DOHH2 (cell line): ENCODE results near the gene PPHLN1.

Experiments
- H3F3A ChIP-seq: fragments of 200-600 bp; sonication (generic), shearing (Covaris generic); 2 replicates; pipeline ENCODE4 v1.6.0; 2016; ENCODE audit warnings: antibody characterized with exemption, mild to moderate bottlenecking; ENCODE audit not compliant: control insufficient read depth, insufficient read depth
- H3K27ac ChIP-seq: fragments of 200-600 bp; sonication (generic); 2 replicates; pipeline ENCODE4 v1.5.1; 2014; ENCODE audit warnings: low read depth, mild to moderate bottlenecking, low read length, moderate library complexity
- H3K27me3 ChIP-seq: fragments of 200-600 bp; sonication (generic); 2 replicates; pipeline ENCODE4 v1.6.1; 2014; ENCODE audit warnings: mild to moderate bottlenecking, low read length, mixed read lengths; ENCODE audit not compliant: control insufficient read depth
- H3K36me3 ChIP-seq: fragments of 200-600 bp; sonication (generic); 2 replicates; pipeline ENCODE4 v1.6.1; 2014; ENCODE audit warnings: mild to moderate bottlenecking, low read length, moderate library complexity, mixed read lengths; ENCODE audit not compliant: control insufficient read depth
- H3K4me1 ChIP-seq: fragments of 200-600 bp; sonication (generic); 2 replicates; pipeline ENCODE4 v1.6.1; 2014; ENCODE audit warnings: mild to moderate bottlenecking, low read length, mixed read lengths; ENCODE audit not compliant: control insufficient read depth
- H3K4me2 ChIP-seq: fragments of 200-600 bp; sonication (generic); 2 replicates; pipeline ENCODE4 v1.6.0; 2014; ENCODE audit warnings: mild to moderate bottlenecking, low read length, moderate library complexity
- H3K4me3 ChIP-seq: fragments of 200-600 bp; sonication (generic); 2 replicates; pipeline ENCODE4 v1.5.1; 2014; ENCODE audit warnings: mild to moderate bottlenecking, low read length, mixed read lengths
- H3K79me2 ChIP-seq: fragments of 200-600 bp; sonication (generic); 2 replicates; pipeline ENCODE4 v1.6.1; 2014; ENCODE audit warnings: mild to moderate bottlenecking, low read length, mixed read lengths; ENCODE audit not compliant: control insufficient read depth
- H3K9me2 ChIP-seq: fragments of 200-600 bp; sonication (generic); replicated peaks from 2 replicates; pipeline ENCODE4 v1.6.1; 2014; ENCODE audit warnings: mild to moderate bottlenecking, low read length, mixed read lengths; ENCODE audit not compliant: control insufficient read depth
- H3K9me3 ChIP-seq: fragments of 200-600 bp; sonication (generic); 2 replicates; pipeline ENCODE4 v1.6.1; 2014; ENCODE audit warnings: antibody characterized with exemption, low read length, mixed read lengths; ENCODE audit not compliant: control insufficient read depth, insufficient read depth
- H4K20me1 ChIP-seq: fragments of 200-600 bp; sonication (generic); 2 replicates; pipeline ENCODE4 v1.6.0; 2014; ENCODE audit warnings: low read depth, mild to moderate bottlenecking, antibody characterized with exemption, low read length, moderate library complexity; ENCODE audit not compliant: control insufficient read depth, insufficient read depth
- CTCF ChIP-seq: fragments of 200-600 bp; sonication (generic); IDR thresholded peaks from one replicate; pipeline ENCODE4 v1.5.1; 2014; ENCODE audit warnings: antibody characterized with exemption, mild to moderate bottlenecking, low read depth, low read length; ENCODE audit not compliant: poor library complexity, severe bottlenecking
- EZH2phosphoT487 ChIP-seq: fragments of 200-600 bp; sonication (generic); IDR thresholded peaks from 2 replicates; pipeline ENCODE4 v1.6.1; 2017; ENCODE audit warnings: borderline replicate concordance, mild to moderate bottlenecking, antibody characterized with exemption, low read length, moderate library complexity, mixed read lengths

The PPHLN1 gene

GRCh38 chr12:42442311-42442759 lies 116.4 kb downstream of the PPHLN1 start:
- H3K36me3 ChIP-seq = peaks cover 31% of the 10 kb centered on the region

GRCh38 chr12:42442888-42443287 lies 116.9 kb downstream of the PPHLN1 start:
- no peaks in the 10 kb centered on the region for H3K79me2 ChIP-seq
- H3K4me2 ChIP-seq = no peak overlapping the region
- TF ChIP-seq CTCF = no peak
- no peak for TF ChIP-seq EZH2phosphoT487

More at GRCh38 chr12:42442311-42442759, 116.4 kb downstream of the PPHLN1 start:
- H3F3A ChIP-seq = peaks cover 12% of the 10 kb centered on the region
- H3K27ac ChIP-seq = no peak overlapping the region
- H3K9me3 ChIP-seq = no peaks in the 10 kb centered on the region
- peaks cover 15% of the 10 kb centered on the region for H3K4me1 ChIP-seq
- H3K79me2 ChIP-seq = no peaks in the 10 kb centered on the region
- no peak for TF ChIP-seq EZH2phosphoT487
- TF ChIP-seq CTCF = no peak
- no peak overlapping the region for H3K4me3 ChIP-seq
- no peaks in the 10 kb centered on the region for H3K9me2 ChIP-seq
- no peak overlapping the region for H3K4me2 ChIP-seq
- no peaks in the 10 kb centered on the region for H3K27me3 ChIP-seq
- no peaks in the 10 kb centered on the region for H4K20me1 ChIP-seq

GRCh38 chr12:42444192-42444943 lies 118.4 kb downstream of the PPHLN1 start:
- Histone ChIP-seq H3F3A (peaks cover 12% of the 10 kb centered on the region), H3K27ac (no peak overlapping the region), H3K27me3 (no peaks in the 10 kb centered on the region), H3K36me3 (peaks cover 40% of the 10 kb centered on the region), H3K4me3 (no peak overlapping the region), H3K79me2 (no peaks in the 10 kb centered on the region), H3K4me1 (peaks cover 35% of the 10 kb centered on the region), H4K20me1 (no peaks in the 10 kb centered on the region), H3K9me3 (no peaks in the 10 kb centered on the region), H3K9me2 (no peaks in the 10 kb centered on the region), H3K4me2 (no peak overlapping the region)
- no peak for TF ChIP-seq EZH2phosphoT487
- TF ChIP-seq CTCF = no peak

More at GRCh38 chr12:42442888-42443287, 116.9 kb downstream of the PPHLN1 start:
- H4K20me1 ChIP-seq = no peaks in the 10 kb centered on the region
- H3K4me1 ChIP-seq = peaks cover 20% of the 10 kb centered on the region
- no peaks in the 10 kb centered on the region for H3K9me2 ChIP-seq
- no peak overlapping the region for H3K27ac ChIP-seq
- H3K36me3 ChIP-seq = peaks cover 31% of the 10 kb centered on the region
- peaks cover 12% of the 10 kb centered on the region for H3F3A ChIP-seq
- no peaks in the 10 kb centered on the region for H3K27me3 ChIP-seq
- no peaks in the 10 kb centered on the region for H3K9me3 ChIP-seq
- no peak overlapping the region for H3K4me3 ChIP-seq
